HepG2 (cell line): Measurements from ENCODE around the gene PRCD. TPM values are rescaled to one million over a fixed set of nuclear protein-coding genes. Genes with fewer than 3 reads are reported as not detected.

ENCODE experiments used
- CBX1 ChIP-seq: IDR thresholded peaks from one replicate; pipeline ENCODE4 v1.6.1; 2016; ENCODE audit warnings: antibody characterized with exemption, low read depth
- FOSL2 ChIP-seq: sonication (generic); formaldehyde crosslinking; IDR thresholded peaks from 2 replicates; pipeline ENCODE4 v1.4.0; 2020; ENCODE audit warnings: missing genetic modification reagents
- GATA4 ChIP-seq: sonication (generic); IDR thresholded peaks from 2 replicates; pipeline ENCODE4 v1.6.1; 2016; ENCODE audit warnings: antibody characterized with exemption, low read depth, borderline replicate concordance
- GATAD1 ChIP-seq: IDR thresholded peaks from 2 replicates; pipeline ENCODE4 v1.6.1; 2016; ENCODE audit warnings: missing genetic modification reagents, missing compliant biosample characterization
- KMT2A ChIP-seq: sonication (generic); formaldehyde crosslinking; IDR thresholded peaks from 2 replicates; pipeline ENCODE4 v1.4.0; 2020; ENCODE audit warnings: missing genetic modification reagents
- MBD4 ChIP-seq: IDR thresholded peaks from 2 replicates; pipeline ENCODE4 v1.6.1; 2012; ENCODE audit warnings: low read length, inconsistent platforms, borderline replicate concordance
- MEIS1 ChIP-seq: sonication (generic); formaldehyde crosslinking; IDR thresholded peaks from 2 replicates; pipeline ENCODE4 v1.9.0; 2021; ENCODE audit warnings: mild to moderate bottlenecking, missing genetic modification reagents, moderate library complexity, borderline replicate concordance
- MNT ChIP-seq: fragments of 450-650 bp; IDR thresholded peaks from 2 replicates; pipeline ENCODE4 v1.6.1; 2016
- MTA3 ChIP-seq: sonication (generic); formaldehyde crosslinking; IDR thresholded peaks from 2 replicates; pipeline ENCODE4 v1.4.0; 2020; ENCODE audit warnings: missing genetic modification reagents
- MTERF4 ChIP-seq: sonication (generic); formaldehyde crosslinking; IDR thresholded peaks from 2 replicates; pipeline ENCODE4 v1.8.0; 2023; ENCODE audit warnings: mild to moderate bottlenecking, missing genetic modification reagents
- RAD21 ChIP-seq: fragments of 450-650 bp; formaldehyde crosslinking; IDR thresholded peaks from 2 replicates; pipeline ENCODE4 v1.5.0; 2020; ENCODE audit warnings: mild to moderate bottlenecking
- TFDP1 ChIP-seq: IDR thresholded peaks from 2 replicates; pipeline ENCODE4 v1.6.1; 2016; ENCODE audit warnings: missing compliant biosample characterization, missing genetic modification reagents, borderline replicate concordance
- ZBTB2 ChIP-seq: sonication (generic); formaldehyde crosslinking; IDR thresholded peaks from 2 replicates; pipeline ENCODE4 v1.8.0; 2022; ENCODE audit warnings: low read depth, missing genetic modification reagents
- ZBTB21 ChIP-seq: sonication (generic); formaldehyde crosslinking; IDR thresholded peaks from 2 replicates; pipeline ENCODE4 v1.4.0; 2020; ENCODE audit warnings: missing genetic modification reagents
- ZBTB38 ChIP-seq: sonication (generic); formaldehyde crosslinking; IDR thresholded peaks from 2 replicates; pipeline ENCODE4 v1.5.1; 2020; ENCODE audit warnings: mild to moderate bottlenecking, missing genetic modification reagents
- ZFAT ChIP-seq: sonication (generic); formaldehyde crosslinking; conservative IDR thresholded peaks from 2 replicates; pipeline ENCODE4 v1.8.1; 2023; ENCODE audit warnings: missing genetic modification reagents, inconsistent platforms
- ZNF10 ChIP-seq: sonication (generic); formaldehyde crosslinking; IDR thresholded peaks from 2 replicates; pipeline ENCODE4 v1.4.0; 2020; ENCODE audit warnings: mild to moderate bottlenecking, low read depth, missing genetic modification reagents, borderline replicate concordance
- ZNF160 ChIP-seq: sonication (generic); formaldehyde crosslinking; IDR thresholded peaks from 2 replicates; pipeline ENCODE4 v1.8.0; 2022; ENCODE audit warnings: mild to moderate bottlenecking, inconsistent platforms, missing genetic modification reagents
- ZNF207 ChIP-seq: fragments of 450-650 bp; IDR thresholded peaks from 2 replicates; pipeline ENCODE4 v1.6.1; 2016; ENCODE audit warnings: antibody characterized with exemption, borderline replicate concordance
- ZNF234 ChIP-seq: sonication (generic); formaldehyde crosslinking; conservative IDR thresholded peaks from 2 replicates; pipeline ENCODE4 v1.5.1; 2020; ENCODE audit warnings: mild to moderate bottlenecking, missing genetic modification reagents
- ZNF263 ChIP-seq: sonication (generic); formaldehyde crosslinking; IDR thresholded peaks from 2 replicates; pipeline ENCODE4 v1.4.0; 2020; ENCODE audit warnings: missing genetic modification reagents
- ZNF3 ChIP-seq: IDR thresholded peaks from 2 replicates; pipeline ENCODE4 v1.7.0; 2017; ENCODE audit warnings: inconsistent platforms
- ZNF441 ChIP-seq: sonication (generic); formaldehyde crosslinking; IDR thresholded peaks from 2 replicates; pipeline ENCODE4 v1.7.0; 2021; ENCODE audit warnings: missing genetic modification reagents, borderline replicate concordance
- ZNF484 ChIP-seq: sonication (generic); formaldehyde crosslinking; IDR thresholded peaks from 2 replicates; pipeline ENCODE4 v1.5.1; 2020; ENCODE audit warnings: mild to moderate bottlenecking, low read depth, missing genetic modification reagents, borderline replicate concordance
- ZNF777 ChIP-seq: sonication (generic); formaldehyde crosslinking; IDR thresholded peaks from 2 replicates; pipeline ENCODE4 v1.4.0; 2020; ENCODE audit warnings: missing genetic modification reagents
- polyA plus RNA-seq, 8 experiments: library from polyadenylated mRNA; depleted of rRNA in 3 of 8; stranded (reverse) in 7 of 8; unstranded in 1 of 8; fragments of >200 nt; fragmentation: Illumina TruSeq in 4 of 8; extraction: Trizol in 4 of 8; gene quantifications; 2 replicates each; pipeline versions ENCODE4 v1.2.1 to v1.2.3, GENCODE V29; 2011 to 2016; ENCODE audit warnings: low read depth in 4 of 8, missing spikeins in 1 of 8, mixed read lengths in 1 of 8; ENCODE audit not compliant: insufficient read depth in 1 of 8
- total RNA-seq, 5 experiments: library from RNA; depleted of rRNA; stranded (reverse); fragments of >200 nt; fragmentation: Illumina TruSeq; extraction: Trizol; gene quantifications; 2 replicates each; pipeline ENCODE4 v1.2.3, GENCODE V29; 2016; ENCODE audit warnings: low read depth in 1 of 5
- TF ChIP-seq, protein P1 (sequence below), 2 experiments: fragments of 450-650 bp in 1 of 2; sonication (generic) in 1 of 2; formaldehyde crosslinking; IDR thresholded peaks; 2 replicates each; pipeline versions ENCODE4 v1.5.0 to v1.8.0; 2020 to 2022; ENCODE audit warnings: mild to moderate bottlenecking in 1 of 2, missing genetic modification reagents in 1 of 2

PRCD gene
- total and polyA plus RNA-seq, 2 of the 13 experiments (the other 11 are each of a cell fraction or from before 2014, with no cell fraction given): 0.51 TPM; not detected in 1

DNA sequence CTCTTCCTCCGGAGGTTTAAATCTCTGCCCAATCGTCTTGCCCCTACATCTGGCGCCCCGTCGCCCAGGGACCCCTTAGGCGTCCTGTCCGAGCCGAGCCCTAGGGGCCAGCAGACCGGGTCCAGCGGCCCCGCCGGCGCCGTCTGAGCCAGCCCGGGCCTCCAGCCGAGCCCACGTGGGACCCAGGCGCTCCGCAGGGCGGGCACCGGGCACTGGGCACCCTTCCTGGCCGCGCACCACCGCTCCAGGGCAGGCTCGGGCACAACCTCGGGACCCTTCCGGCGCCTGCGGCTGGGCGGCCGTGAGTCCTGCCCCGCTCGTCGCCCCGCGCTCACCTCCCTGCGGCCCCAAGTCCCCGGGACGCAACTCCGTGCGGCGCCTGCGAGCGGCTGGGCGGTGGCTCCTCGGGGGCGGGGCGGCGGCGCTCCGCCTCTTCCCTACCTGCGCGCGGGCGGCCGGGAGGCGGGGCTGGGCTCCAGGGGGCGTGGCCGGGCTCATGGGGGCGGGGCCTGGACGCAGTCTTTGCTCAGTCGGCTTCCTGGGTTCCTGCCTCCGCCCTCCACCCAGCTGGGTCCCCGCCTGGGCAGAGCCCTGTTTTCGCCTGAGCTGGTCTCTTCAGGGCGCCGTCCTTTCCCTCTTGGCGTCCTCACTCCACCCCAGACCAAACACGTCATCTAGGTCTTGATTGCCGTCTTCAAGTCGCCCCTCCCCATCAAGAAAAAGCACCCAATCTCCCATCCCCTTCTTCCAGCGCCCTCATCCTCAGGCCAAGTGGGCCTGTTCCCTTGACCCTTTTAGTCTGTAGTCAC lies 38.6 kb upstream of the PRCD start, which contains the start of gene RHBDF2 (continued):
- TF ChIP-seq MEIS1 (CRISPR knock-in tag): peak; percentile 19; the same call in 1 of the 2 replicates
- TF ChIP-seq, protein P1, sequence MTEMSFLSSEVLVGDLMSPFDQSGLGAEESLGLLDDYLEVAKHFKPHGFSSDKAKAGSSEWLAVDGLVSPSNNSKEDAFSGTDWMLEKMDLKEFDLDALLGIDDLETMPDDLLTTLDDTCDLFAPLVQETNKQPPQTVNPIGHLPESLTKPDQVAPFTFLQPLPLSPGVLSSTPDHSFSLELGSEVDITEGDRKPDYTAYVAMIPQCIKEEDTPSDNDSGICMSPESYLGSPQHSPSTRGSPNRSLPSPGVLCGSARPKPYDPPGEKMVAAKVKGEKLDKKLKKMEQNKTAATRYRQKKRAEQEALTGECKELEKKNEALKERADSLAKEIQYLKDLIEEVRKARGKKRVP (CRISPR knock-in tag; IDR thresholded peaks at IDR 0.05): peak in 1 of 2 experiments; percentile 25; a peak in 1 of 4 replicates
- peak; percentile 38 for TF ChIP-seq GATA4
- no peak for TF ChIP-seq ZNF234 (CRISPR knock-in tag)
- TF ChIP-seq MTA3: no peak
- TF ChIP-seq FOSL2 (CRISPR knock-in tag): peak; percentile 13
- TF ChIP-seq ZFAT: no peak
- no peak for TF ChIP-seq ZNF10 (CRISPR knock-in tag)
- peak; percentile 77 for TF ChIP-seq ZNF777
- TF ChIP-seq MNT: no peak
- peak; percentile 36 for TF ChIP-seq ZNF441 (CRISPR knock-in tag)
- no peak; the same call in 1 of the 2 replicates for TF ChIP-seq ZNF160 (CRISPR knock-in tag)
- peak; percentile 87 for TF ChIP-seq ZBTB38 (CRISPR knock-in tag)
- TF ChIP-seq RAD21 (CRISPR knock-in tag): peak; percentile 59
- TF ChIP-seq ZNF484 (CRISPR knock-in tag): no peak
- TF ChIP-seq KMT2A (CRISPR knock-in tag): no peak
- TF ChIP-seq ZBTB2 (CRISPR knock-in tag): peak; percentile 68
- 0 out of 2 replicates have a peak, but pooled peaks have one; percentile 4 for TF ChIP-seq ZNF263 (CRISPR knock-in tag)
- peak; percentile 57; the same call in 1 of the 2 replicates for TF ChIP-seq TFDP1 (CRISPR knock-in tag)
- no peak for TF ChIP-seq GATAD1 (CRISPR knock-in tag)
- TF ChIP-seq CBX1: peak; percentile 60
- no peak for TF ChIP-seq ZNF3
- TF ChIP-seq MTERF4: peak; percentile 81
- no peak for TF ChIP-seq MBD4
- no peak for TF ChIP-seq ZNF207
- no peak for TF ChIP-seq ZBTB21 (CRISPR knock-in tag)
